DND-41 (cell line): ENCODE data around the gene PCID2.

Experiments
- CTCF ChIP-seq: IDR thresholded peaks from 2 replicates; pipeline ENCODE4 v1.5.1; 2012; ENCODE audit warnings: borderline replicate concordance, low read length, moderate library complexity, mild to moderate bottlenecking; ENCODE audit not compliant: poor library complexity, severe bottlenecking; ENCODE audit errors: extremely low read depth
- EZH2 ChIP-seq: IDR thresholded peaks from 3 replicates; pipeline ENCODE4 v1.6.1; 2012; ENCODE audit warnings: borderline replicate concordance, low read depth, mild to moderate bottlenecking, moderate library complexity, low read length, inconsistent platforms; ENCODE audit not compliant: severe bottlenecking

- no peak for TF ChIP-seq CTCF
- TF ChIP-seq EZH2 = no peak
Measured at GRCh38 chr13:113139577-113139976, 68.9 kb downstream of the PCID2 start.
